HepG2 (cell line): ENCODE data around the gene SPTBN4. TPM values are rescaled to one million over a fixed set of nuclear protein-coding genes. Genes with fewer than 3 reads are reported as not detected.

Experiments
- AFF4 ChIP-seq: sonication (generic); formaldehyde crosslinking; IDR thresholded peaks from 2 replicates; pipeline ENCODE4 v1.4.0; 2020; ENCODE audit warnings: missing genetic modification reagents
- DR1 ChIP-seq: sonication (generic); formaldehyde crosslinking; IDR thresholded peaks from 2 replicates; pipeline ENCODE4 v1.8.0; 2021; ENCODE audit warnings: mild to moderate bottlenecking, missing genetic modification reagents, inconsistent platforms
- EHMT2 ChIP-seq: fragments of 200-600 bp; sonication (generic); IDR thresholded peaks from 2 replicates; pipeline ENCODE4 v1.7.0; 2017; ENCODE audit warnings: antibody characterized with exemption, low read depth, low read length, borderline replicate concordance
- ELF1 ChIP-seq: sonication (generic); formaldehyde crosslinking; IDR thresholded peaks from 2 replicates; pipeline ENCODE4 v1.4.0; 2020; ENCODE audit warnings: missing genetic modification reagents
- GLI4 ChIP-seq: sonication (generic); formaldehyde crosslinking; IDR thresholded peaks from 2 replicates; pipeline ENCODE4 v1.5.1; 2020; ENCODE audit warnings: missing genetic modification reagents, mild to moderate bottlenecking, moderate library complexity, borderline replicate concordance
- HOXA5 ChIP-seq: sonication (generic); formaldehyde crosslinking; IDR thresholded peaks from 2 replicates; pipeline ENCODE4 v1.4.0; 2020; ENCODE audit warnings: missing genetic modification reagents
- MLLT10 ChIP-seq: sonication (generic); formaldehyde crosslinking; IDR thresholded peaks from 2 replicates; pipeline ENCODE4 v1.4.0; 2020; ENCODE audit warnings: missing genetic modification reagents
- PLRG1 ChIP-seq: fragments of 450-650 bp; conservative IDR thresholded peaks from 2 replicates; pipeline ENCODE4 v1.6.1; 2016
- RBM39 ChIP-seq: fragments of 200-400 bp; formaldehyde crosslinking; IDR thresholded peaks from one replicate; pipeline ENCODE4 v1.6.1; 2018; ENCODE audit warnings: antibody characterized with exemption, mild to moderate bottlenecking, low read depth, low read length; ENCODE audit not compliant: poor library complexity, severe bottlenecking
- SAFB2 ChIP-seq: sonication (generic); formaldehyde crosslinking; IDR thresholded peaks from 2 replicates; pipeline ENCODE4 v1.5.1; 2020; ENCODE audit warnings: missing genetic modification reagents, low read depth, mild to moderate bottlenecking, borderline replicate concordance
- SALL1 ChIP-seq: sonication (generic); formaldehyde crosslinking; IDR thresholded peaks from 2 replicates; pipeline ENCODE4 v1.8.0; 2022; ENCODE audit warnings: mild to moderate bottlenecking, missing genetic modification reagents
- SOX13 ChIP-seq, 3 experiments: fragments of 450-650 bp in 1 of 3; sonication (generic) in 1 of 3; formaldehyde crosslinking in 1 of 3; IDR thresholded peaks in 2 of 3; conservative IDR thresholded peaks in 1 of 3; 2 replicates each; pipeline versions ENCODE4 v1.5.0 to v1.6.1; 2016 to 2020; ENCODE audit warnings: antibody characterized with exemption in 1 of 3, mild to moderate bottlenecking in 1 of 3, missing compliant biosample characterization in 1 of 3, missing genetic modification reagents in 1 of 3, moderate library complexity in 1 of 3
- TBL1XR1 ChIP-seq: fragments of 150-350 bp; IDR thresholded peaks from 2 replicates; pipeline ENCODE4 v1.6.1; 2014; ENCODE audit warnings: borderline replicate concordance, low read length; ENCODE audit not compliant: partially characterized antibody
- ZBED4 ChIP-seq: sonication (generic); formaldehyde crosslinking; IDR thresholded peaks from 2 replicates; pipeline ENCODE4 v1.4.0; 2020; ENCODE audit warnings: missing genetic modification reagents, borderline replicate concordance
- ZNF24 ChIP-seq: fragments of 450-650 bp; IDR thresholded peaks from 2 replicates; pipeline ENCODE4 v1.6.1; 2017; ENCODE audit warnings: antibody characterized with exemption, mild to moderate bottlenecking
- ZNF282 ChIP-seq: fragments of 450-650 bp; IDR thresholded peaks from 2 replicates; pipeline ENCODE4 v1.6.1; 2018; ENCODE audit not compliant: partially characterized antibody
- ZNF317 ChIP-seq: sonication (generic); formaldehyde crosslinking; IDR thresholded peaks from 2 replicates; pipeline ENCODE4 v1.5.0; 2020; ENCODE audit warnings: mild to moderate bottlenecking, missing genetic modification reagents
- ZNF564 ChIP-seq: sonication (generic); formaldehyde crosslinking; IDR thresholded peaks from 2 replicates; pipeline ENCODE4 v1.8.1; 2023; ENCODE audit warnings: mild to moderate bottlenecking, missing genetic modification reagents
- ZNF790 ChIP-seq: sonication (generic); formaldehyde crosslinking; IDR thresholded peaks from 2 replicates; pipeline ENCODE4 v1.8.0; 2022; ENCODE audit warnings: missing genetic modification reagents, mild to moderate bottlenecking, borderline replicate concordance
- polyA plus RNA-seq, 8 experiments: library from polyadenylated mRNA; depleted of rRNA in 3 of 8; stranded (reverse) in 7 of 8; unstranded in 1 of 8; fragments of >200 nt; fragmentation: Illumina TruSeq in 4 of 8; extraction: Trizol in 4 of 8; gene quantifications; 2 replicates each; pipeline versions ENCODE4 v1.2.1 to v1.2.3, GENCODE V29; 2011 to 2016; ENCODE audit warnings: low read depth in 4 of 8, missing spikeins in 1 of 8, mixed read lengths in 1 of 8; ENCODE audit not compliant: insufficient read depth in 1 of 8
- total RNA-seq, 5 experiments: library from RNA; depleted of rRNA; stranded (reverse); fragments of >200 nt; fragmentation: Illumina TruSeq; extraction: Trizol; gene quantifications; 2 replicates each; pipeline ENCODE4 v1.2.3, GENCODE V29; 2016; ENCODE audit warnings: low read depth in 1 of 5
- TF ChIP-seq, protein P1 (sequence below): sonication (generic); formaldehyde crosslinking; IDR thresholded peaks from 2 replicates; pipeline ENCODE4 v1.4.0; 2020; ENCODE audit warnings: missing genetic modification reagents; ENCODE audit errors: not compliant biosample characterization

SPTBN4 gene
- total and polyA plus RNA-seq, 2 of the 13 experiments (the other 11 are each of a cell fraction or from before 2014, with no cell fraction given): 0.11 TPM

- no peak for TF ChIP-seq TBL1XR1
- 0 out of 2 replicates have a peak, but pooled peaks have one; percentile 35 for TF ChIP-seq DR1 (CRISPR knock-in tag)
- TF ChIP-seq ZNF564 (CRISPR knock-in tag): no peak
- 0 out of 2 replicates have a peak, but pooled peaks have one; percentile 37 for TF ChIP-seq ZNF317
- no peak for TF ChIP-seq MLLT10
- TF ChIP-seq EHMT2: no peak
- TF ChIP-seq ELF1: 0 out of 2 replicates have a peak, but pooled peaks have one; percentile 8
- TF ChIP-seq GLI4: no peak
- no peak for TF ChIP-seq AFF4
- TF ChIP-seq ZNF790: 0 out of 2 replicates have a peak, but pooled peaks have one; percentile 25
- no peak for TF ChIP-seq ZNF282
- TF ChIP-seq, protein P1, sequence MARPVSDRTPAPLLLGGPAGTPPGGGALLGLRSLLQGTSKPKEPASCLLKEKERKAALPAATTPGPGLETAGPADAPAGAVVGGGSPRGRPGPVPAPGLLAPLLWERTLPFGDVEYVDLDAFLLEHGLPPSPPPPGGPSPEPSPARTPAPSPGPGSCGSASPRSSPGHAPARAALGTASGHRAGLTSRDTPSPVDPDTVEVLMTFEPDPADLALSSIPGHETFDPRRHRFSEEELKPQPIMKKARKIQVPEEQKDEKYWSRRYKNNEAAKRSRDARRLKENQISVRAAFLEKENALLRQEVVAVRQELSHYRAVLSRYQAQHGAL (CRISPR knock-in tag): no peak
- peak; percentile 81; the same call in 1 of the 2 replicates for TF ChIP-seq ZBED4 (CRISPR knock-in tag)
- no peak for TF ChIP-seq SAFB2 (CRISPR knock-in tag)
- no peak for TF ChIP-seq PLRG1
- no peak for TF ChIP-seq HOXA5 (CRISPR knock-in tag)
- no peak for TF ChIP-seq RBM39
- TF ChIP-seq SALL1 (CRISPR knock-in tag): peak; percentile 17
- TF ChIP-seq SOX13 (IDR thresholded peaks at IDR 0.05): no peak
- peak in 1 of 2 experiments; percentile 51; a peak in 1 of 4 replicates for TF ChIP-seq SOX13 (CRISPR knock-in tag; conservative IDR thresholded peaks at IDR 0.05 in 1 of 2, IDR thresholded peaks at IDR 0.05 in 1 of 2)
- TF ChIP-seq ZNF24: no peak
Observed at GRCh38 chr19:40433391-40434216, 33.2 kb upstream of the SPTBN4 start (continued).
